HepG2 (cell line): Measurements from ENCODE around the gene TP53. TPM values are rescaled to one million over a fixed set of nuclear protein-coding genes. Genes with fewer than 3 reads are reported as not detected.

Experiments
- ARHGAP35 ChIP-seq: sonication (generic); formaldehyde crosslinking; IDR thresholded peaks from 2 replicates; pipeline ENCODE4 v1.9.0; 2022; ENCODE audit warnings: mild to moderate bottlenecking, inconsistent platforms, moderate library complexity, missing genetic modification reagents, borderline replicate concordance
- GATAD2A ChIP-seq: IDR thresholded peaks from 2 replicates; pipeline ENCODE4 v1.6.1; 2016
- GFI1 ChIP-seq: sonication (generic); formaldehyde crosslinking; IDR thresholded peaks from 2 replicates; pipeline ENCODE4 v1.5.0; 2020; ENCODE audit warnings: missing genetic modification reagents, mild to moderate bottlenecking, borderline replicate concordance
- NPAS2 ChIP-seq: sonication (generic); formaldehyde crosslinking; IDR thresholded peaks from 2 replicates; pipeline ENCODE4 v1.8.0; 2022; ENCODE audit warnings: mild to moderate bottlenecking, missing genetic modification reagents, borderline replicate concordance
- POLR2G ChIP-seq: fragments of 200-400 bp; formaldehyde crosslinking; IDR thresholded peaks from 2 replicates; pipeline ENCODE4 v1.6.1; 2018; ENCODE audit warnings: mild to moderate bottlenecking, low read depth, low read length, moderate library complexity
- SNRNP70 ChIP-seq: fragments of 200-400 bp; formaldehyde crosslinking; IDR thresholded peaks from 2 replicates; pipeline ENCODE4 v1.6.1; 2017; ENCODE audit warnings: mild to moderate bottlenecking, low read depth, low read length, moderate library complexity
- SOX13 ChIP-seq, 3 experiments: fragments of 450-650 bp in 1 of 3; sonication (generic) in 1 of 3; formaldehyde crosslinking in 1 of 3; IDR thresholded peaks in 2 of 3; conservative IDR thresholded peaks in 1 of 3; 2 replicates each; pipeline versions ENCODE4 v1.5.0 to v1.6.1; 2016 to 2020; ENCODE audit warnings: antibody characterized with exemption in 1 of 3, mild to moderate bottlenecking in 1 of 3, missing compliant biosample characterization in 1 of 3, missing genetic modification reagents in 1 of 3, moderate library complexity in 1 of 3
- TEAD3 ChIP-seq: optimal IDR thresholded peaks from 2 replicates; pipeline ENCODE3; 2016; ENCODE audit warnings: borderline replicate concordance
- ZNF672 ChIP-seq: sonication (generic); formaldehyde crosslinking; IDR thresholded peaks from 2 replicates; pipeline ENCODE4 v1.8.1; 2022; ENCODE audit warnings: missing genetic modification reagents
- ZNF740 ChIP-seq: sonication (generic); formaldehyde crosslinking; IDR thresholded peaks from 2 replicates; pipeline ENCODE4 v1.4.0; 2020; ENCODE audit warnings: missing genetic modification reagents
- ZNF780A ChIP-seq: sonication (generic); formaldehyde crosslinking; IDR thresholded peaks from 2 replicates; pipeline ENCODE4 v1.8.0; 2022; ENCODE audit warnings: mild to moderate bottlenecking, missing genetic modification reagents, moderate library complexity
- polyA plus RNA-seq, 8 experiments: library from polyadenylated mRNA; depleted of rRNA in 3 of 8; stranded (reverse) in 7 of 8; unstranded in 1 of 8; fragments of >200 nt; fragmentation: Illumina TruSeq in 4 of 8; extraction: Trizol in 4 of 8; gene quantifications; 2 replicates each; pipeline versions ENCODE4 v1.2.1 to v1.2.3, GENCODE V29; 2011 to 2016; ENCODE audit warnings: low read depth in 4 of 8, missing spikeins in 1 of 8, mixed read lengths in 1 of 8; ENCODE audit not compliant: insufficient read depth in 1 of 8
- total RNA-seq, 5 experiments: library from RNA; depleted of rRNA; stranded (reverse); fragments of >200 nt; fragmentation: Illumina TruSeq; extraction: Trizol; gene quantifications; 2 replicates each; pipeline ENCODE4 v1.2.3, GENCODE V29; 2016; ENCODE audit warnings: low read depth in 1 of 5
- TF ChIP-seq, protein P1 (sequence below): sonication (generic); formaldehyde crosslinking; IDR thresholded peaks from 2 replicates; pipeline ENCODE4 v1.5.1; 2020; ENCODE audit warnings: missing genetic modification reagents, mild to moderate bottlenecking, borderline replicate concordance
- TF ChIP-seq, protein P2 (sequence below): sonication (generic); formaldehyde crosslinking; IDR thresholded peaks from 2 replicates; pipeline ENCODE4 v1.4.0; 2020; ENCODE audit warnings: mild to moderate bottlenecking, missing genetic modification reagents, borderline replicate concordance
- TF ChIP-seq, protein P3 (sequence below): sonication (generic); formaldehyde crosslinking; IDR thresholded peaks from 2 replicates; pipeline ENCODE4 v1.5.1; 2020; ENCODE audit warnings: mild to moderate bottlenecking, missing genetic modification reagents, moderate library complexity

The TP53 gene
- total and polyA plus RNA-seq, 2 of the 13 experiments (the other 11 are each of a cell fraction or from before 2014, with no cell fraction given), result 17.1 to 29.9 TPM

DNA sequence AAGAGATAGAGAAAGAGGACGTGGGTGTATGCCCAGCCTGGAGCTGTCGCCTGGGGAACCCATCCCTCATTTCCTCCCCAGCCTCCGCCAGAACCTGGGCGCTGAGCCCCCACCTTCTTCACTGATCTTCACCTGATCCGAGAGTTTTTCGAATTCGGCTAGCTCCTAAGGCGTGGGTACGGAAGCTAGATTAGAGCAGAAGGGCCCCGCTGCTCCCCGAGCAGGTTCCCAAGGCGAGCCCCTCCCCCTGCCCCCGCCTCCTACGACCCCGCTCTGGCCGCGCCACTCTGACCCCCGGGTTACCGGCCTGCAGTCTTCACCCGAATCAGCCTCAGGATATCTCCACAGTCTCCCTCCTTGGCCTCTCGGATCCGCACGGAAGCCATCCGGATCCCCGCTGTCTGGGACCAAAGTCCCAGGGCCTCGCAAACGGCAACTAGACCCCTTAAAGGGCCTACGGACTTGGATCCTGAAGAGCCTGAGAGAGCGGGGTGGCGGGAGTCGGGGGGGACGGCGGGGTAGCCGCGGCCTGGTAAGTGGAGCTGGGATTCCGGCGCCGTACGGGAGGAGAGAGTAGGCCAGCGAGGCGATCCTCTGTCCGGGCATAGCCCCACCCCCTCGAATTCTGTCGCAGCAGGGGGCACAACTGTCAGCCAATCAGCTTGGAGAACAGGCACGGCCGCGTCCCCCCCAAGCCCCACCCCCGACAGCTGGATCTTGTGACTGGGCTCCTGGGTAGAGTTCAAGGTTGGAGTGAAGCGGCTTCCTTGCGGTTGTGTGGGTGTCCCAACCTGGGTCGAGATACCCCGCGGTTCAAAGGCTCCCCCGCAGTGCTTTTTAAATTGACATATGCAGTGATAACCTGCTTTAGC lies 59.8 kb downstream of the TP53 start, which contains the start of gene SAT2 (continued):
- TF ChIP-seq TEAD3 (CRISPR knock-in tag), result peak; percentile 50
- TF ChIP-seq, protein P1, sequence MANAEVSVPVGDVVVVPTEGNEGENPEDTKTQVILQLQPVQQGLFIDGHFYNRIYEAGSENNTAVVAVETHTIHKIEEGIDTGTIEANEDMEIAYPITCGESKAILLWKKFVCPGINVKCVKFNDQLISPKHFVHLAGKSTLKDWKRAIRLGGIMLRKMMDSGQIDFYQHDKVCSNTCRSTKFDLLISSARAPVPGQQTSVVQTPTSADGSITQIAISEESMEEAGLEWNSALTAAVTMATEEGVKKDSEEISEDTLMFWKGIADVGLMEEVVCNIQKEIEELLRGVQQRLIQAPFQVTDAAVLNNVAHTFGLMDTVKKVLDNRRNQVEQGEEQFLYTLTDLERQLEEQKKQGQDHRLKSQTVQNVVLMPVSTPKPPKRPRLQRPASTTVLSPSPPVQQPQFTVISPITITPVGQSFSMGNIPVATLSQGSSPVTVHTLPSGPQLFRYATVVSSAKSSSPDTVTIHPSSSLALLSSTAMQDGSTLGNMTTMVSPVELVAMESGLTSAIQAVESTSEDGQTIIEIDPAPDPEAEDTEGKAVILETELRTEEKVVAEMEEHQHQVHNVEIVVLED (CRISPR knock-in tag), result peak; percentile 24; the same call in 1 of the 2 replicates
- TF ChIP-seq POLR2G, result peak; percentile 82
- TF ChIP-seq, protein P2, sequence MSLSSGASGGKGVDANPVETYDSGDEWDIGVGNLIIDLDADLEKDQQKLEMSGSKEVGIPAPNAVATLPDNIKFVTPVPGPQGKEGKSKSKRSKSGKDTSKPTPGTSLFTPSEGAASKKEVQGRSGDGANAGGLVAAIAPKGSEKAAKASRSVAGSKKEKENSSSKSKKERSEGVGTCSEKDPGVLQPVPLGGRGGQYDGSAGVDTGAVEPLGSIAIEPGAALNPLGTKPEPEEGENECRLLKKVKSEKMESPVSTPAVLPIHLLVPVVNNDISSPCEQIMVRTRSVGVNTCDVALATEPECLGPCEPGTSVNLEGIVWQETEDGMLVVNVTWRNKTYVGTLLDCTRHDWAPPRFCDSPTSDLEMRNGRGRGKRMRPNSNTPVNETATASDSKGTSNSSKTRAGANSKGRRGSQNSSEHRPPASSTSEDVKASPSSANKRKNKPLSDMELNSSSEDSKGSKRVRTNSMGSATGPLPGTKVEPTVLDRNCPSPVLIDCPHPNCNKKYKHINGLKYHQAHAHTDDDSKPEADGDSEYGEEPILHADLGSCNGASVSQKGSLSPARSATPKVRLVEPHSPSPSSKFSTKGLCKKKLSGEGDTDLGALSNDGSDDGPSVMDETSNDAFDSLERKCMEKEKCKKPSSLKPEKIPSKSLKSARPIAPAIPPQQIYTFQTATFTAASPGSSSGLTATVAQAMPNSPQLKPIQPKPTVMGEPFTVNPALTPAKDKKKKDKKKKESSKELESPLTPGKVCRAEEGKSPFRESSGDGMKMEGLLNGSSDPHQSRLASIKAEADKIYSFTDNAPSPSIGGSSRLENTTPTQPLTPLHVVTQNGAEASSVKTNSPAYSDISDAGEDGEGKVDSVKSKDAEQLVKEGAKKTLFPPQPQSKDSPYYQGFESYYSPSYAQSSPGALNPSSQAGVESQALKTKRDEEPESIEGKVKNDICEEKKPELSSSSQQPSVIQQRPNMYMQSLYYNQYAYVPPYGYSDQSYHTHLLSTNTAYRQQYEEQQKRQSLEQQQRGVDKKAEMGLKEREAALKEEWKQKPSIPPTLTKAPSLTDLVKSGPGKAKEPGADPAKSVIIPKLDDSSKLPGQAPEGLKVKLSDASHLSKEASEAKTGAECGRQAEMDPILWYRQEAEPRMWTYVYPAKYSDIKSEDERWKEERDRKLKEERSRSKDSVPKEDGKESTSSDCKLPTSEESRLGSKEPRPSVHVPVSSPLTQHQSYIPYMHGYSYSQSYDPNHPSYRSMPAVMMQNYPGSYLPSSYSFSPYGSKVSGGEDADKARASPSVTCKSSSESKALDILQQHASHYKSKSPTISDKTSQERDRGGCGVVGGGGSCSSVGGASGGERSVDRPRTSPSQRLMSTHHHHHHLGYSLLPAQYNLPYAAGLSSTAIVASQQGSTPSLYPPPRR (CRISPR knock-in tag), result no peak
- TF ChIP-seq SNRNP70, result no peak
- peak; percentile 91 for TF ChIP-seq ZNF740 (CRISPR knock-in tag)
- TF ChIP-seq, protein P3, sequence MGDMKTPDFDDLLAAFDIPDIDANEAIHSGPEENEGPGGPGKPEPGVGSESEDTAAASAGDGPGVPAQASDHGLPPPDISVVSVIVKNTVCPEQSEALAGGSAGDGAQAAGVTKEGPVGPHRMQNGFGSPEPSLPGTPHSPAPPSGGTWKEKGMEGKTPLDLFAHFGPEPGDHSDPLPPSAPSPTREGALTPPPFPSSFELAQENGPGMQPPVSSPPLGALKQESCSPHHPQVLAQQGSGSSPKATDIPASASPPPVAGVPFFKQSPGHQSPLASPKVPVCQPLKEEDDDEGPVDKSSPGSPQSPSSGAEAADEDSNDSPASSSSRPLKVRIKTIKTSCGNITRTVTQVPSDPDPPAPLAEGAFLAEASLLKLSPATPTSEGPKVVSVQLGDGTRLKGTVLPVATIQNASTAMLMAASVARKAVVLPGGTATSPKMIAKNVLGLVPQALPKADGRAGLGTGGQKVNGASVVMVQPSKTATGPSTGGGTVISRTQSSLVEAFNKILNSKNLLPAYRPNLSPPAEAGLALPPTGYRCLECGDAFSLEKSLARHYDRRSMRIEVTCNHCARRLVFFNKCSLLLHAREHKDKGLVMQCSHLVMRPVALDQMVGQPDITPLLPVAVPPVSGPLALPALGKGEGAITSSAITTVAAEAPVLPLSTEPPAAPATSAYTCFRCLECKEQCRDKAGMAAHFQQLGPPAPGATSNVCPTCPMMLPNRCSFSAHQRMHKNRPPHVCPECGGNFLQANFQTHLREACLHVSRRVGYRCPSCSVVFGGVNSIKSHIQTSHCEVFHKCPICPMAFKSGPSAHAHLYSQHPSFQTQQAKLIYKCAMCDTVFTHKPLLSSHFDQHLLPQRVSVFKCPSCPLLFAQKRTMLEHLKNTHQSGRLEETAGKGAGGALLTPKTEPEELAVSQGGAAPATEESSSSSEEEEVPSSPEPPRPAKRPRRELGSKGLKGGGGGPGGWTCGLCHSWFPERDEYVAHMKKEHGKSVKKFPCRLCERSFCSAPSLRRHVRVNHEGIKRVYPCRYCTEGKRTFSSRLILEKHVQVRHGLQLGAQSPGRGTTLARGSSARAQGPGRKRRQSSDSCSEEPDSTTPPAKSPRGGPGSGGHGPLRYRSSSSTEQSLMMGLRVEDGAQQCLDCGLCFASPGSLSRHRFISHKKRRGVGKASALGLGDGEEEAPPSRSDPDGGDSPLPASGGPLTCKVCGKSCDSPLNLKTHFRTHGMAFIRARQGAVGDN (CRISPR knock-in tag), result peak; percentile 75
- TF ChIP-seq ZNF780A, result no peak
- TF ChIP-seq GATAD2A (CRISPR knock-in tag), result peak; percentile 53
- no peak for TF ChIP-seq SOX13 (IDR thresholded peaks at IDR 0.05)
- TF ChIP-seq SOX13 (CRISPR knock-in tag; conservative IDR thresholded peaks at IDR 0.05 in 1 of 2, IDR thresholded peaks at IDR 0.05 in 1 of 2), result peak in 1 of 2 experiments; percentile 27; a peak in 1 of 4 replicates
- TF ChIP-seq NPAS2 (CRISPR knock-in tag), result no peak
- TF ChIP-seq GFI1, result peak; percentile 61; the same call in 1 of the 2 replicates
- no peak for TF ChIP-seq ZNF672 (CRISPR knock-in tag)
- no peak for TF ChIP-seq ARHGAP35 (CRISPR knock-in tag)
